GM19023 (cell line): Measurements from ENCODE around the gene AIMP2.
"Not testable (repeated sequence)": the region's sequence is repeated elsewhere in the genome, so short reads cannot be mapped to it uniquely, and the experiment has no call there.

Source experiments
- ATAC-seq: cut with Tn5 transposase; IDR thresholded peaks from one replicate; pipeline ENCODE4 v1.9.1; 2021; ENCODE audit warnings: mild to moderate bottlenecking, moderate library complexity; ENCODE audit not compliant: unreplicated experiment

AIMP2 gene

GRCh38 chr7:6026011-6026819 is 17.1 kb downstream of the AIMP2 start:
- ATAC-seq, result peak; percentile 80

- no peak for ATAC-seq
These were observed 17.8 kb downstream of the AIMP2 start for GRCh38 chr7:6026820-6027311.

GRCh38 chr7:6027806-6028365 is 18.8 kb downstream of the AIMP2 start:
- no peak for ATAC-seq

GRCh38 chr7:6028563-6028962 is 19.5 kb downstream of the AIMP2 start:
- ATAC-seq, result no peak

GRCh38 chr7:6030988-6031387 is 21.9 kb downstream of the AIMP2 start, which contains the start of gene ANKRD61:
TSS of gene ANKRD61 (plus strand) at chr7:6031376. CDS start at chr7:6031376, 0 bp downstream.
- ATAC-seq, result no peak

GRCh38 chr7:6031567-6031966 is 22.5 kb downstream of the AIMP2 start:
- ATAC-seq, result no peak

GRCh38 chr7:6032167-6032566 is 23.1 kb downstream of the AIMP2 start:
- no peak for ATAC-seq

GRCh38 chr7:6032641-6033040 is 23.6 kb downstream of the AIMP2 start:
- no peak for ATAC-seq

GRCh38 chr7:6035165-6035564 is 26.1 kb downstream of the AIMP2 start:
- ATAC-seq, result no peak

GRCh38 chr7:6035686-6036085 is 26.6 kb downstream of the AIMP2 start:
- no peak for ATAC-seq

- no peak for ATAC-seq
These were observed 40.7 kb downstream of the AIMP2 start for GRCh38 chr7:6049780-6050179.

GRCh38 chr7:6051185-6051584 is 42.1 kb downstream of the AIMP2 start:
- not testable (repeated sequence) for ATAC-seq

- ATAC-seq, result no peak
These were observed 47.5 kb downstream of the AIMP2 start for GRCh38 chr7:6056616-6057015.

- no peak for ATAC-seq
These were observed 48.5 kb downstream of the AIMP2 start for GRCh38 chr7:6057316-6058129.

- not testable (repeated sequence) for ATAC-seq
These were observed 50.9 kb downstream of the AIMP2 start for GRCh38 chr7:6059941-6060340.

GRCh38 chr7:6071406-6071805 is 62.3 kb downstream of the AIMP2 start:
- ATAC-seq, result peak; percentile 63
